IPS DF 4.7 (cell line): ENCODE data around the gene PPP1R37.

Source experiments
- DNase-seq: peaks from one replicate; pipeline ENCODE4 v3.0.0-alpha.2; 2013; ENCODE audit warnings: low spot score; ENCODE audit errors: extremely low read depth

The PPP1R37 gene

GRCh38 chr19:45070861-45071544 is 22.0 kb upstream of the PPP1R37 start:
- DNase-seq = no peak

DNA sequence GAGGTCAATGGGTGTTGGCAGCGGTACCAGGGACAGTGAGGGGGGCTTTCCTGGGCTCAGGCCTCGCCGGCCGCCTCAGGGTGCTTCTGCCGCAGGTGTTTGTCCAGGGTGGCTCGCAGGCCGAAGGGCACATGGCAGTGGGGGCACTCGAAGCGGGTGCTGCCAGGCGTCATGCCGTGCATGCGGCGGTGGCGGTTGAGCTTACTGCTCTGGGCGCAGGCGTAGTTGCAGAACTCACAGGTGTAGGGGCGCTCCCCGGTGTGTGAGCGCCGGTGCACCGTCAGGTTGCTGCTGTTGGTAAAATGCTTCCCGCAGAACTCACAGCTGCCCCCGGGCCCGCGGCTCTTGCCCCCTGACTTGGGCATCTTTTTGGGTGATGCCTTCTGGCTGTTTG is 21.4 kb upstream of the PPP1R37 start:
- DNase-seq = no peak

DNA sequence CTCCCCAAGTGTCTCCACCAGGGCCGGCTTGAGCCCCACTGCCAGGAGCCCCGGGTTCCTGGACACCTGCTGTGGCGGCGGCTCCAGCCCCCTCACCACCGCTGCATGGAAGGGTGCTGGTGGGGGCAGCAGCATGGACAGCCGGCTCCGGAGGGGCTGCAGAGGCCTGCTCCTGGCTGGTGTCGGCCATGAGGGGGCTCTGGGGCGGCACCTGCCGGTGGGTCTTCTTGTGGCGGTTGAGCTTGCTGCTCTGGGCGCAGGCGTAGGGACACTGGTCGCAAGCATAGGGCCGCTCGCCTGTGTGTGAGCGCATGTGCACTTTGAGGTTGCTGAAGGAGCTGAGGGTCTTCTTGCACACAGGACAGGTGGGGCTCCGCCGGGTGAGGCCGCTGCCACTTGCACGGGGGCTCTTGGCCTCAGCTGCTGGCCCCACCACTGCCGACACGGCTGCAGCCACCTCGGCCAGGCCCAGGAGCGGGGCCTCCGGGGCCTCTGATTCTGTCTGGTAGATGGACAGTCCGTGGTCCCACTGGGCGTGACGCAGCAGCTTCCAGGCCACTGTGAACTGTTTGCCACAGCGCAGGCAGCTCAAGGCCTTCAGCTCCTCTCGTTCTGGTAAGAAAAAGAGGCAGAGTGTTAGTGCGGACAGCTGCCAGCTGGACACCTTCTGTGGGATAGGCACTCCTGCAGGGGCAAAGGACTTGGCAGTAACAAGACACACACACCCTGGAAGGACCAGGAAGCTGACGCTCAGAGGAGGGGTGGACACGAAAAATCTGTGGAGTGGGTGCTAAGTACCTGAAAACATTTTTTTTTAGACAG is 20.8 kb upstream of the PPP1R37 start:
- no peak for DNase-seq

DNA sequence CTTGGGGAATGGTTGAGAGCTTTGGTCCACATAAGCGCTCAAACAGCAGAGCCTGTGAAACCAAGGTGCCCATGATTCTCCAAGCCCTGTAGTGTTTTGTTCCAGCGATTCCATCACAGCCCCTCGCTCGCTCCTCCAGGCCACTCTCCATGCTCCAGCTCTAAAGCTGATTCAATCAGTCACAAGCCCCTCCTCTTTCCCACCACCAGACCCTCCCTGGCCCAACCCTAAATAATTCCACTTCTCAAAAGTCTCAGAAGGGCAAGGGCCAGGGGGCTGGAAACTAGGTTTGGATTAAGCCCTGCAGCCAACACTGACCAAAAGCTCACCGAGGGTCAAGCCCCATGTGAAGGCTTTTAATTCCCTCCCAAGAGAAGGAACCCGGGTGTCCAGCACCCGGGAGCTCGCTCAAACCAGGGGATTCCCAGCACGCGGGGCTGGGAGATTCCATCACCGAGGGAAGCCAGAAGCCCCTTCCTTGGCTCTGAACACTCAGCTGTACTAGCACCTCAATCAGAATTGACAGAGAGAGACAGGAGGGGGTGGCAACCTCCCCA is 18.2 kb upstream of the PPP1R37 start:
- no peak for DNase-seq

DNA sequence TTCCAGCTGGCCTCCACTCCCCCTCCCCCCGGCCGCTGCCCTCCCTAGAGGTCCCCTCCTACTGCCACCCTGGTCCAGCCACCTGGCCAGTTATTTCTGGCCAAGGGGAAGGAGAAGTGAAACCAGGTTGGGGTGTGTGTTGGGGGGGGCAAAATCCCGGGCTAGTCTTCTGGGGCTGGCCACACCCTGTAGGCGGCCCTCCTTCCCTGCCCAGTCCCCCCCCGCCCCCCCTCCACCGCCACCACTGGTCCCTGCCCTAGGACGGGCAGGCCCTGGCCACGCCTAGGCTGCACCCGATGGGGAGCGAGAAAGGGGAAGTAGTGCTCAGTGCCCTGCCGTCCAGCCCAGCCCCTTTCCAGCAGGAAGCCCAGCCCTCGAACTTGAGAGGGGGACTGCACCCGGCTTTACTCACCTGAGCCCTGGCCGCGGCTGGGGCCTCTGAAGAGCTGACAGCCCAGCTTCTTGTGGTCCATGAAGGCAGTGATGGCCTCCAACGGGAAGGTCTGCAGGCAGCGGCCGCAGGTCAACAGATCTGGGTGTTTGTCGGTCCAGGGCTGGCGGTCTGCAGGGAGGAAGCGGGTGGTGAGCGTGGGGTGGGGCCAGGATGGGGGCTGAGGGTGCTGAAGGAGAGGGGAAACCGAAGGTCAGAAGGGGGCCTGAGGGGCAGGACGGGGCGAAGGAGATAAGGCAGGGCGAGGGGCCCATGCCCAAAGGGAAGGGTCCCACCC is 17.5 kb upstream of the PPP1R37 start:
- DNase-seq = no peak

- no peak for DNase-seq
These were observed 16.7 kb upstream of the PPP1R37 start, which contains the start of gene ZNF296 for GRCh38 chr19:45076029-45076850. ZNF296 (minus strand) TSS chr19:45076478; CDS start chr19:45076373, 105 bp downstream.

GRCh38 chr19:45076851-45077730 is 15.9 kb upstream of the PPP1R37 start:
- no peak for DNase-seq

GRCh38 chr19:45078390-45079062 is 14.5 kb upstream of the PPP1R37 start:
- no peak for DNase-seq

DNA sequence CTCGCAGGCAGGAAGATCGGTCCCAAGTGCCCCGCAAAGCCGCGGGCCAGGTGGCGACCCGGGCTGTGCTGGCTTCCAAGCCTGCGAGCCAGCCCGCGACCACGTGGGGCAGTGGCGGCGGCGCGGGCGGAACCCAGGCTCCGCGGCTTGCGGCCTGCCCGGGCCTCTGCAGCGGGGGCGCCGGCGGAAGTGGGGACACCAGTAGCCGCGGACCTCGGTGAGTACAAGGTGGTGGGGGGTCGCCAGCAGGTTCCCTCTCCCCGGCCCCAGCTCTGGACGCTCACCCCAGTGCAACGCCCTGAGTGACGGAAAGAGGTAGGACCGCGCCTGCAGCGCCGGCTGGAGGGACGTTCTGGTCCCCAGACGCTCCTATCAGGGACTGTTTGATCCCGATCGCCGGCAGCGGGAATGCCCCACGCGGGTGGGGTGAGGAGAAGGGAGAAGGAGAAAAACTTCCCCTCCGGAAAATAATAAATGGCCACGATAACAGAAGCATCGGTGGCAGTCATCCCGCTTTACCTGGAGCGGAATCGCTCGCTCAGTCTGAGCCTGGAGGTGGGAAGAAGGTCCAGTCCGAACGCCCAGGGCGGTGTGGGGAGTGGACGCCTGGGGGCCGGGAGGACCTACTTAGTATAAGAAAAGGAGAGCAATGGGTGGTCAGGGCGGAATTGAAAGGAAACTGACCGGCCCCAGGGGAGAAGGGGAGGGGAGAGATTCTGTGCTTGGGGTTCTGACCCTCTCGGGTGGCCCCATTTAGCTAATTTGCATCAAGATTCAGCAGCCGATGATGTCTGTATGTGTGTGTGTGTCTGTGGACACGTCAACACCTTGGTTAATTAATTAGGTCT is 13.7 kb upstream of the PPP1R37 start, which contains the start of gene GEMIN7:
GEMIN7 (plus strand) TSS at position 198 of the 848 bp plus-strand sequence. CDS start 10,855 bp downstream, outside the sequence.
- DNase-seq = no peak

- no peak for DNase-seq
These were observed 13.0 kb upstream of the PPP1R37 start for GRCh38 chr19:45079911-45080370.

DNA sequence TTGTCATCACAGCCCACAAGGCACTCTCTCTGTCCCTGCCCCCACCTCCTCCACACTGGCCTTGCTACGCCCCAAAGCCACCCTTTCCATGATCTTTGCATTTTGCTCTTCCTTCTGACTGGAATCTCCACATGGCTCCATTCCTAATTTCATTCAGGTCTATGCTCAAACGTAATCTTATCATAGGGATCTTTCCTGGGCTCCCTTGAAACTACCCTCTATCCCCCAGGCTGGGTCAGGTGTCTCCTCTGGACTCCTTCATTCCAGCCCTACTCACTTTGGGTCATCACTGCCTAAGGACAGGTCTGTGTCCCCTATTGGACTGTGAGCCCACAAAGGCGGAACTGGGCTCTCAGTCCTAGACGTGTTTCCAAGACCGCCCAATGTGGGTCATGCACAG is 10.8 kb upstream of the PPP1R37 start:
- DNase-seq = no peak

GRCh38 chr19:45086480-45086879 is 6.5 kb upstream of the PPP1R37 start:
- no peak for DNase-seq

DNA sequence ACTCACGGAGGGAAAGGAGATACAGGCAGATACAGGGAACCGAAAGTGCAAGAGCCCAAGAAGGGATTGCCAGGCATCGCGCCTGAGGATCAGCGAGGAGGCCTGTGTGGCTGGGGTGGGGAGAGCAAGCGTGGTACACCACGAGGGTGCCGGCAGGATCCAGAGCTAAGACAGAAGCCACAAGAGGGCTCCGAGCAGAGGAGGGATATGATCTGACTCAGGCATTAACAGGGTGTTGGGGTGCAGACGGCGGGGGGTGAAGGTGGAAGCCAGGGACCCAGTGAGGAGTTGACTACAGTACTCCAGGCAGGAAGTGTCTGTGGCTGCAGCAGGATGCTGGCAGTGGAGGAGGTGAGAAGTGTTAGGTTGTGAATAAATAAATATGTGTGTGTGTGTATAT is 5.4 kb upstream of the PPP1R37 start:
- DNase-seq = no peak

DNA sequence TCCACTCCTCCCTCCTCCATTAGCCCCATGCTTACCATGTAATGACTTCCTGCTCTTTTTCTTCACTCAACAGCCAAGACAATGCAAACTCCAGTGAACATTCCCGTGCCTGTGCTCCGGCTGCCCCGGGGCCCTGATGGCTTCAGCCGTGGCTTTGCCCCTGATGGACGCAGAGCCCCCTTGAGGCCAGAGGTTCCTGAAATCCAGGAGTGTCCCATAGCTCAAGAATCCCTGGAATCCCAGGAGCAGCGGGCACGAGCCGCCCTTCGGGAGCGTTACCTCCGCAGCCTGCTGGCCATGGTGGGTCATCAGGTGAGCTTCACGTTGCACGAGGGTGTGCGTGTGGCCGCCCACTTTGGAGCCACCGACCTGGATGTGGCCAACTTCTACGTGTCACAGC is 2.9 kb upstream of the PPP1R37 start:
- no peak for DNase-seq

DNA sequence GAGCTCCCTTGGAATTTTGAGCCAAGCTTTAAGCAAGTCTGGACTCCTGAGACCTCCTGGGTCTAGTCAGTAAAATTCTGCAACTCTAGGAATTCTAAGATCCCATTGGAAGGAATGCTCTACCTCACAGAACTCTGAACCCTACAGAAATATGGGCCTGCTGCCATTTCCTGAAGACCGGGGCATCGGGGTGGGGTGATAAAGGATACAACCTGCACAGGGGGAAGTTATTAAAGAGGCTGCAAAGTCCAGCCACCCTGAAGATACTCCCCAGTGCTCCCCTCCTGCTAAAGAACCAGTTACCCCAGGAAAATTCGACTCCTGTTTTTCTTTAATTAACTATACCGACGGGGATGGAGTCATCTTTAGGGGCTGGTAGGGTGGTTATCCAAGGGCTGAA is 2.4 kb upstream of the PPP1R37 start:
- DNase-seq = no peak

DNA sequence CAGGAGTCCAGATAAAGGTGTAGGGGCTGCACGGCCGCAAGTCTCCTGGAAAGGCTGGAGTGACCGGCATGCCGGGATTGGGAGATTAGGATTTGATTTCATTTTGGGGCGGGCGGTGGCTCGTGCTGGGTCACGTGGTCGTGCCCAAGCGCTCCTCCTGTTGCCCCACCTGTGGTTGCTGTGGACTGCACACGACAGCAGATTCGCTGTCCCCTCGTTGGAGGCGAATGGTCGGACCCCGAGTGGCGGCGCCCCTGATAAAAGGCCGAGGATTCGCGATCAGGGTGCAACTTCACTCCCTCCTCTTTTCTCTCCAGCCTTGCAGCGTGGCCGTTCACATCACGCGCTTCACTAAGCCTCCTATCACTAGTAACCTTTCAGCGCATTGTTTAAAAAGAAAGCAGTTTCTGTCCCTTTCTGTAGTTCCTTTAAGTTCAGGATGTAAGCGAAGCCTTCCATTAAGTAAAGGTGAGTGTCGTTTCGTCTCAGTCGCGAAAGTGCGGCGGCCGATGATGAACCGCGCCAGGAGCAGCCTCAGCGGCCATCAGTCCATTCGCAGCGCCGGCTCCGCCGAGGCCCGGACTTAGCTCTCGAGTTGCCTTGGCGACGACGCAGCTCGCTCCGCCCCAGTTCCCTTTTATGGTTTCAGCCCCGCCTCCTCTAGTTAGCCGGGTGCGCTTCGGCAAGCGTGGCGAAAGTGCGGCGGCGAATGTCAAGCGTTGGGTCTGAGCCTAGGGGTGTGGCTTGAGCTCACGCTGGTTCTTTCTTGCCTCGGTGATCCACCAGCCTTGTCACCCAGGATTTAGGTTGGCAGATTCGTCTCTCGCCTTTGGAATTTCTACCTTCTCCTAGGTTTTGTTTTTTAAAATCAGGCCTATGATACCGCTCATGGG is 1.7 kb upstream of the PPP1R37 start:
- DNase-seq = no peak

DNA sequence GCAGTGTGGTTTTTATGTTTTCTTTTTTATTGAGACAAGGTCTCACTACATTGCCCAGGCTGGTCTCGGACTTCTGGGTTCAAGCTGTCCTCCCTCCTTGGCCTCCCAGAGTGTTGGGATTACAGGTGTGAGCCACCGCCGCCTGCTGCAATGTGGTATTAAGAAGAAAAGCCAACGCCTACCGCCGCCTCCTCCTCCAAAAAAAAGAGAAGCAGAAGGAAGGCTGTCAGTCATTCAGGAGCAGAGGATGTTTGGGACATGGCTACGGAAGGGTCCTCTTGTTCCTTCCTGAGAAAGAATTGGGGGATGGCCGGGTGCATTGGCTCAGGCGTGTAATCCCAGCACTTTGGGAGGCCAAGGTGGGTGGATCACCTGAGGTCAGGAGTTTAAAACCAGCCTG is 1.2 kb downstream of the PPP1R37 start:
- DNase-seq = no peak
